Stimulated activated CD4-positive, alpha-beta T cell treated with anti-CD3 and anti-CD28 coated beads, Interleukin-2, amount 100 ng/mL, for 24 hours (primary cell): Measurements from ENCODE around the gene P2RX7.
"Not testable (repeated sequence)": the region's sequence is repeated elsewhere in the genome, so short reads cannot be mapped to it uniquely, and the experiment has no call there.

Experiments
- DNase-seq, 2 donors: peaks; one replicate each; pipeline ENCODE4 v3.0.0-alpha.2; 2020

The P2RX7 gene

DNA sequence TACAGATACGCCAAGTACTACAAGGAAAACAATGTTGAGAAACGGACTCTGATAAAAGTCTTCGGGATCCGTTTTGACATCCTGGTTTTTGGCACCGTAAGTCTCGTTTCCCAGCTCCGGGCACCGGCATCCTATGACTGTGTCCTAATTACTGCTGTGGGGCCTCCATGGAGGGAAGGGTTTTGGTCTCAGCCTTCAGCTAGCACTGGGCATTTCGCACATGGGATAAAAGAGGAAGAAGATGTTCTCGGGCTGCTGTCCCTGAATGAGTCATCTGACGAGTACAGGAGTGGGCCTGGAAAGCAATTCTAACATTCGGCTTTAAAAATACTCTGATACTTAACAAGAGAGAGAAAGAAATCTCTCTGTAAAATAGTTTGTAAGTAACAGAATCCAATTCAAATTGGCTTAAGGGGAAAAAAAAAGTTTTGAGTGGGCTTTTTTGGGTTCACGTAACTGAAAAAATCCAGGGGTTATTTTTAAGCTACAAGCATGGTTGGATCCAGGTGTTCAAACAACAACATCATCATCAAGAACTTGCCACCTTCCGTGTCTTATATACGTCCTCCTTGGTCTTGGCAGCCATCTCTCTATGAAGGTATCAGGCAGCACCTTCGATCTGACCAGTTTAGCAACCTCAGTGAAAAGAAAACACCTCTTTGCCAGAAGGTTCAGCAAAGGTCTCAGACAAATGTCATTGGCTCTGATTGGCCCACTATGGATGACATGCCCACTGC is 42.9 kb downstream of the P2RX7 start:
- no peak for DNase-seq

DNA sequence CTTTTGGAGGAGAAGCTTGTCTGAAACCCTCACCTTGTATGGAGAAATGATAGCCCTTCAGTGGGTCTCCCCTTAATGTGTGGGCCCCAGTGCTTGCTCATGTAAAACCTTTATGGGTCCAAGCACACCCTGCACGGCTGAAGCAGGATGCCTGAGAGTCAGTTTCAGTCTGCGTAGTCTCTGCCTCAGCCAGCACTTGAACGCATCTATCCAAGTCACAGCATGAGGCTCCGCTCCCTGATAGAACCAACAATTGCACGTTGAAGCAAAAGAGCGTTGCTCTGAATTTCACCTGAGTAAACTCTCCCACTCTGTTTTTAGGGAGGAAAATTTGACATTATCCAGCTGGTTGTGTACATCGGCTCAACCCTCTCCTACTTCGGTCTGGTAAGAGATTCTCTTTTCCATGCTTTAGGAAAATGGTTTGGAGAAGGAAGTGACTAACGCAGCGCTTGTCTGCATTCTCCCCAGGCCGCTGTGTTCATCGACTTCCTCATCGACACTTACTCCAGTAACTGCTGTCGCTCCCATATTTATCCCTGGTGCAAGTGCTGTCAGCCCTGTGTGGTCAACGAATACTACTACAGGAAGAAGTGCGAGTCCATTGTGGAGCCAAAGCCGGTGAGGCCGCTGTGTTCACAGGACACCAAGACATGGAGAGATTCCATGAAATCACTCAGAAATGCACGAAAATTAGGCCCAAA is 44.3 kb downstream of the P2RX7 start:
- no peak for DNase-seq

DNA sequence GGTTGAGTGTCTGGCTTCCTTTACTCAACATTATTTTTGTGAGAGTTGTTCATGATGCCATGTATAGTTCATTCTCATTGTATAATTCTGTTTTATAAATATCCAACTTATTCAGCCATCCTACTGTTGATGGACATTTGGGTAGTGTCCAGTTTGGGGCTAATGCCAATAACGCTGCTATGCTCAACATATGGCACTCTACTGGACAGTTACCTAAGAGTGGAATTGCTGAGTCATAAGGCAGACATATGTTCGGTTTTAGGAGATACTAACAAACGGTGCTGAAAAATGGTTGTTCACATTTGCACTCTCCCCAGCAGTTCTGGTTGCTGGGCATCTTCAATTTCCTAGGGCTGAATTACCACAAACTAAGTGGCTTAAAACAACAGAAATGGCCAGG is 48.5 kb downstream of the P2RX7 start:
- no peak for DNase-seq

DNA sequence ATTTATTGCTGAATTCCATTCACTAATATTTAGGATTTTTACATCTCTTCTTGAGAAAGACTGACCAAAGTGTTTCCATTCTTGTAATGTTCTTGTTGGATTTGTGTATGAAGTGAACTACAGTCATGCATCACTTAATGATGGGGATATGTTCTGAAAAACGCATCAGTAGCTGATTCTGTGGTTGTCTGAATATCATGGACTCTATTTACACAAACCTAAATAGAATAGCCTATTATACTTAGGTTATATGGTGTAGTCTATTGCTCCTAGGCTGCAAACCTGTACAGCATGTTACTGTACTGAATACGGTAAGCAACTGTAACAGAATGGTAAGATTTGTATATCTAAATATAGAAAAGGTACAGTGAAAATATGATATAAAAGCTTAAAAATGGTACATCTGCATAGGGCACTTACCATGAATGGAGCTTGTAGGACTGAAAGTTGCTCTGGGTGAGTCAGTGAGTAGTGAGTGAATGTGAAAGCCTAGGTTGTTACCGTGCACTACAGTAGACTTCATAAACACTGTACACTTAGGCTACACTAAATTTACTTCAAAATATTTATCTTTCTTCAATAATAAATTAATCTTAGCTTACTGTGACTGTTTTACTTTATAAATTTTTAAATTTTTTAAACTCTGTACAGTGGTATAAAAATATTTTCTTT is 49.7 kb downstream of the P2RX7 start:
- DNase-seq, result no peak

DNA sequence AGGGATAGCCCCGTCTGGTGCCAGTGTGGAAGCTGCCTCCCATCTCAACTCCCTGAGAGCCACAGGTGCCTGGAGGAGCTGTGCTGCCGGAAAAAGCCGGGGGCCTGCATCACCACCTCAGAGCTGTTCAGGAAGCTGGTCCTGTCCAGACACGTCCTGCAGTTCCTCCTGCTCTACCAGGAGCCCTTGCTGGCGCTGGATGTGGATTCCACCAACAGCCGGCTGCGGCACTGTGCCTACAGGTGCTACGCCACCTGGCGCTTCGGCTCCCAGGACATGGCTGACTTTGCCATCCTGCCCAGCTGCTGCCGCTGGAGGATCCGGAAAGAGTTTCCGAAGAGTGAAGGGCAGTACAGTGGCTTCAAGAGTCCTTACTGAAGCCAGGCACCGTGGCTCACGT is 51.7 kb downstream of the P2RX7 start:
- DNase-seq, result no peak

DNA sequence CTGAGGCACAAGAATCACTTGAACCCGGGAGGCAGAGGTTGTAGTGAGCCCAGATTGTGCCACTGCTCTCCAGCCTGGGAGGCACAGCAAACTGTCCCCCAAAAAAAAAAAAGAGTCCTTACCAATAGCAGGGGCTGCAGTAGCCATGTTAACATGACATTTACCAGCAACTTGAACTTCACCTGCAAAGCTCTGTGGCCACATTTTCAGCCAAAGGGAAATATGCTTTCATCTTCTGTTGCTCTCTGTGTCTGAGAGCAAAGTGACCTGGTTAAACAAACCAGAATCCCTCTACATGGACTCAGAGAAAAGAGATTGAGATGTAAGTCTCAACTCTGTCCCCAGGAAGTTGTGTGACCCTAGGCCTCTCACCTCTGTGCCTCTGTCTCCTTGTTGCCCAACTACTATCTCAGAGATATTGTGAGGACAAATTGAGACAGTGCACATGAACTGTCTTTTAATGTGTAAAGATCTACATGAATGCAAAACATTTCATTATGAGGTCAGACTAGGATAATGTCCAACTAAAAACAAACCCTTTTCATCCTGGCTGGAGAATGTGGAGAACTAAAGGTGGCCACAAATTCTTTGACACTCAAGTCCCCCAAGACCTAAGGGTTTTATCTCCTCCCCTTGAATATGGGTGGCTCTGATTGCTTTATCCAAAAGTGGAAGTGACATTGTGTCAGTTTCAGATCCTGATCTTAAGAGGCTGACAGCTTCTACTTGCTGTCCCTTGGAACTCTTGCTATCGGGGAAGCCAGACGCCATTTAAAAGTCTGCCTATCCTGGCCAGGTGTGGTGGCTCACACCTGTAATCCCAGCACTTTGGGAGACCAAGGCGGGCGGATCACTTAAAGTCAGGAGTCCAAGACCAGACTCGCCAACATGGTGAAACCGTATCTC is 52.6 kb downstream of the P2RX7 start:
- no peak for DNase-seq

DNA sequence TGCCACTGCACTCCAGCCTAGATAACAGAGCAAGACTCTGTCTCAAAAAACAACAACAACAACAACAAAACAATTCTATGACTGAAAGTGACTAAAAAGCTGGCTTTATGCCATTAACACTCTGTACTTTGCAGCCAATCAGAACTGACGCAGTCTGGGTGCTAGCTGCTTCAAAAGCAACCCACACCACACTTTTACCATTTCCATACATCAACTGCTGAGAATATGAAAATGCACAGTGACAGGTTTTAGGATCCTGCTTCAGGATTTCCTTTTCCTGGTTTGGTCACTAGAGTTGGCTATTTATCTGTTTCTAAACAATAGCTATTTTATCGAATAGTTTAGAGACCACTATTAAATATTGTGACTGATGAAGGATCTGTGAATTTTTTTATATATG is 54.1 kb downstream of the P2RX7 start:
- DNase-seq, result no peak

DNA sequence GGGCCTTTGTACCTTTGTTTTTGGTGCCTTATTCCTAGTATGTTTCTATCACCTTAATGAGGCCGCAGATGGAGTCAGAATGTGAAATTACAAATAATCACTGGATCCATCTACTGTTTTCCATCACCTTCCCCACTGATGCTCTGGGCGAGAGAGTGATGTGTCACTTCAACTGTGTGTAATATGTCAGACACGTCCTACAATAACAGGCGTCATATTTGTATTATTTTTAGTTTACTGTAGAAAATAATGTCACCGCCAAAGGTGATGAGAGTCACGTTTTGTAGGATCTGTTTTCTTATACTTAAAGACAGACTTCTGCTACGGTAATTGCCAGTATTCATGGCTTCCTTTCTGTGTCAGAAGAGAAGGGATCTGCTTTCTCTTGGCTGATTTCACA is 54.8 kb downstream of the P2RX7 start:
- DNase-seq, result no peak

DNA sequence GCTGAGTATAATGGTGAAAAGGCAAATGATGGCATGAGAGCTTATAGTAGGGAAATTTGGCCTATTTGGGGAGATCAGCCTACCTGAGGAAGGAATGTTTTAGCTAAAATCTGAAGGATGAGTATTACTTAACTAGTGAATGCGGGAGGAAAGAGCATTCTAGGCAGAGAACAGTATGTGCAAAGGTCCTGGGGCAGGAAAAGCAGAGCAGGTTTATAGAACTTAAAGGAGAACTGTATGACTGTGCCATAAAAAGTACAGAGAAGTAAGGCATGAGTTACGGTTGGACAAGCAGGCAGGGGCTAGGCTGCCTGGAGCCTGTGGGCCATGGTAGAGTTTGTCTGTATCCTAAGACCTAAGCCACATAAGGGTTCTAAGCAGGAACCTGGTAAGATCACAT is 55.6 kb downstream of the P2RX7 start:
- DNase-seq, result no peak

DNA sequence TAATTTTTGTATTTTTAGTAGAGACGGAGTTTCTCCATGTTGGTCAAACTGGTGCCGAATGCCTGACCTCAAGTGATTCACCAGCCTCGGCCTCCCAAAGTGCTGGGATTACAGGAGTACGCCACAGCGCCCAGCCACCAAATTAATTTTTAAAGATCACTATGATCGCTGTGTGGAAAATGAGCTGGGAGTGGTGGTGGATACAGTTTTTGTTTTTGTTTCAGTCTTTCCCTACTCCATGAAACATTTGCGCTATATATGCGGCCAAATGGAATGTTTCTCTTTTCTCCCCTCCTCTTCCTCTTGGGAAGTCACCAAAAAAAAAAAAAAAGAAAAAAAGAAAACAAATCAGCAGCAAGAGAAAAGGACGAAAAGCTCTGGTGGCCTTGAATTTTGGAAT is 56.5 kb downstream of the P2RX7 start:
- DNase-seq, result no peak

DNA sequence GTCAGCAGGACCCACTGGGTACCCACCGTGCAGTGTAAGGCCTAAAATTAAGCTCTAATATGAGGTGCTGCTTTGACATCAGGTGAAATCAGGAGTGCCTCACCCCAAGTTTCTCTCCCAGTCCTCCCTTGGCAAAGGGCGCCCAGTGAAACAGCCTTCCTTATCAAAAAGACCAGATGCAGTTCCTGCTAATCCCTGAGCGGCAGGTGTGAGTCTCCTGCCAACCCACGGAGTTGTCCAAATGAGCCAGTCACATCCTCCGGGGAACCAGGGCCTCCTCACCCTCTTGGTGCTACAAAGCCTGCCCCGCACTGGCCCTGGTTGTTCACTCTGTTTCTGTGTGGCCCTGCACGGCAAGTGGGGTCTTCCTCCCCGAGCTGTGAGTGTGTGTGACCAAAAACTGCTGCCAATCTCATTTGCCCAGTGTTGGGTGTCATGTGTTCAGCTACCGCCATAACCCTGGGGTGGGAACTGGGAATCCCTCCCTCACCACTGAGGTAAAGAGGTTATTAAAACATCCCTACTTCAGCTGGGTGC is 57.0 kb downstream of the P2RX7 start:
- no peak for DNase-seq

DNA sequence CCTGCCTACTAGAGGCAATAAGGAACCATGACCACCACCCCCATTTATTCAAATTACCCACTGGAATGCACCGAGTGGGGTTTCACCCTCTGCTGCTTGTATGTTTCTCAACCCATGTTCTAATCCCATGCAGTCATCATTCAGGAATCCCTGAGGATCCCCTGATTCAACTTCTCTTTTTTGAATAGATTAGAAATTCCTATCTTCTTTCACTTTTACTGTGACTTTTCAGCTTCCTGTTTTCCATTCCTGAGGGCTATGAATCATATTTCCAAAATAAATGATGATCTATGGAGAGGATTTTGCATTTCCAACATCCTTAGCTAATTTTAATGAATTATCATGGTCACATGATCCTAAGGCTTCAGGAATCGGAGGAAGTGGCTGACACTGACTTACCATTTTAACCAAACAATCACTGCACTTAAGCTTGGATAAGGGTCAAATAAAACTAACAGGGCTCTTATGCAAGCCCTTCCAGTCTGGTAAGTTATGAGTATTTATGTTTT is 57.9 kb downstream of the P2RX7 start:
- no peak for DNase-seq

DNA sequence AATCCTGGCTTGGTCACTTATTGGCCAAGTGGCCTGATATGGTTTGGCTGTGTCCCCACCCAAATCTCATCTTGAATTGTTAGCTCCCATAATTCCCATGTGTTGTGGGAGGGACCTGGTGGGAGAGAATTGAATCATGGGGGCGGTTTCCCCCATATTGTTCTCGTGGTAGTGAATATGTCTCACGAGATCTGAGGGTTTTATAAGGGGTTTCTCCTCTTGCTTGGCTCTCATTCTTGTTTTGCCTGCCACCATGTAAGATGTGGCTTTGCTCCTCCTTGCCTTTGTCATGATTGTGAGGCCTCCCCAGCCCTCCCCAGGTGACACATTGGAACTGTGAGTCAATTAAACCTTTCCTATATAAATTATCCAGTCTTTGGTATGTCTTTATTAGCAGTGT is 58.5 kb downstream of the P2RX7 start:
- DNase-seq, result no peak

DNA sequence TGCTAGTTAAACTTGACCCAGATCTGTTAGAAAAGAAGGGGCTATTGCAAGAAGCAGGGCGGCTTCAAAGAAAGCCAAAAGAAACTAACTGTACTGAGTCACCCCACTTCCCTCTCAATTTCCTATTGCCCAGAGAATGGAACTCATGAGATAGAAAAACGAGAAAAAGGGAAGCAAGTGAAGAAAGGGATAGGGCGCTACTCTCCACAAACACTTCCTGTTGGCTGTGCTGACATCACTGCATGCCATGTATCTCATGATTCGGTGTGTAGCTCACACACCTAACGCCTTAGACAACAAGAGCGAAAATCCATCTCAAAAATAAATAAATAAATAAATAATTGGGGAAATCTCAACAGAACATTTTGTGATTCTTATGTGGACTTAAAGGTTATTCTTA is 64.2 kb downstream of the P2RX7 start:
- DNase-seq, result no peak

DNA sequence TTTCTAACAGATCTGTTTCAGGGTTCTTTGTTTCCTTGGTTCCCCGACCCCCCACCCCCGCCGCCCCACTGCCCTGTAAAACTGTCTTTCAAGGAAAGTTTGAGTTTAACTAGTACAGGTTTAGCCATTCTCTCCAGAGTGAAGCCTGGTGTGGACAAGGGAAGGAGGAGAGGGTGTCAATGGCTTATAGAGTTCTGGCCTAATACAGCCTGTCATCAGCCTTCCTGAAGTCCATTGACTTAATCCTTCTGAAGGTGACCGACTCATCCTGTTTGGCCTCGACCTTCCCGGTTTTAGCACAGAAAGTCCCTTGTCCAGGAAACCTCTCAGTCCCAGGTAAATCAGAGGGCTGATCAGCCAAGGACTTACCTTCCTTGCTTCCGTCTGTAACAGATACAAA is 66.3 kb downstream of the P2RX7 start:
- DNase-seq, result no peak

DNA sequence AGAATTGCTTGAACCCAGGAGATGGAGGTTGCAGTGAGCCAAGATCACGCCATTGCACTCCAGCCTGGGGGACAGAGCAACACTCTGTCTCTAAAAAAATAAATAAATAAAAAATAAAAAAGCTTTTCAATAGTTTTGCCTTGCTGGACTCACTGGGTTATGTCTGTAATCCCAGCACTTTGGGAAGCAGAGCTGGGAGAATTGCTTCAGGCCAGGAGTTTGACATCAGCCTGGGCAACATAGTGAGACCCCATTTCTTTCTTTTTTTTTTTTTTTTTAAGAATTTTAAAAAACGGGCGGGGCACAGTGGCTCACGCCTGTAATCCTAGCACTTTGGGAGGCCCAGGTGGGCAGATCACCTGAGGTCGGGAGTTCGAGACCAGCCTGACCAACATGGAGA is 68.5 kb downstream of the P2RX7 start:
- DNase-seq, result not testable (repeated sequence)

DNA sequence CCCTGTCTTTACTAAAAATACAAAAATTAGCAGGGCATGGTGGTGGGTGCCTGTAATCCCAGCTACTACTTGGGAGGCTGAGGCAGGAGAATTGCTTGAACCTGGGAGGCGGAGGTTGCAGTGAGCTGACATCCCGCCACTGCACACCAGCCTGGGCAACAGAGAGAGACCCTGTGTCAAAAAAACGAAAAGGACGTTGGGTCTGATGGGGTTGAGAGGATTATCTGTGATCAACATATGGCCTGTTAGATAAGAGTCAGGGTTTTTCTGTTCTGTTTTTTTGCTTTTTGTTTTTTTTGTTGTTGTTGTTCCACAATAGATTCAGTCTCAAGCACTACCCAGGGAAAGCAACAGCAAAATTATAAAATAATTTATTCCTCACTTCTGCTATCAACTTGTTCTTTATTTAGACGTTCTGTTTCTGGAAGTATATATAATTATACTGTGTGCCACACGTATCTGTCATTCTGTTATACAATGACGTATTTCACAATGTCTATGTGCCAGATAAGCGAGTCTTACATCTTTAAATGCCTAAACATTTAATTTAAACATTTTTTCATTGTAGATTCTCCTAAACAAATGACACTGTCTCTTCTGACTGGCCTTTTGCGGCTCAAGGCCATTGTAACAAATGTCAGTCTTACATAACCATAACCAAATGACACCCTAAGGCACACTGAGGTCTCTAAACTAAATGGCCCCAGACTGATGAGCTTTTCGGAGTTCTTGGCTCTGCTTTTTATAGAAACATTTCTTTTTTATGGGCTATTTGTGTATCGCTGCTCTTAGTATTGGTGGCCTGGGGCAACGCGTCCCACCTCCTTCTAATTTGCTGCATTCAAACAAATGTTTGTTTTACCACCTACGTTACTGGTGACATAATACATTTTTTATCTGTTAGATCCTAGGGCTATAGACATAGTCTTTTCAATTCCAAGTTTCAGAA is 70.0 kb downstream of the P2RX7 start:
- no peak for DNase-seq

DNA sequence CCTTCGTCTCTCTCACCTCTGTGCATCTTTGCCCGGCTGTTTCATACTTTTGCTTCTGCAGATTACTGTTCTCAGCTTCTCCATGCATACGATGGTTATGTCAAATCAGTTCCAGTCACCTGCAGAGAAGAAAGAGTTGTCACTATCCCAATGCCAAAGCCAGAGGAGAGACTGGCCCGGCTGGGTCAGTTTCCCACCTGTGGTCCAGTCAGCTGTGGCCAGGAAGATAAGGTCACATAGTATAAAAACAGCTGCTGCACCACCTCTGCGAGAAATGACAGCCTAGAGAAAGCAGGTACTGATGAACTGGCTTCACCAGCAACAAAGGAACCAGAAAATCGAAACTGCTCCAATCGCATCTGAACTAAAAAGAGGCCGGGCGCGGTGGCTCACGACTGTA is 70.8 kb downstream of the P2RX7 start:
- no peak for DNase-seq

DNA sequence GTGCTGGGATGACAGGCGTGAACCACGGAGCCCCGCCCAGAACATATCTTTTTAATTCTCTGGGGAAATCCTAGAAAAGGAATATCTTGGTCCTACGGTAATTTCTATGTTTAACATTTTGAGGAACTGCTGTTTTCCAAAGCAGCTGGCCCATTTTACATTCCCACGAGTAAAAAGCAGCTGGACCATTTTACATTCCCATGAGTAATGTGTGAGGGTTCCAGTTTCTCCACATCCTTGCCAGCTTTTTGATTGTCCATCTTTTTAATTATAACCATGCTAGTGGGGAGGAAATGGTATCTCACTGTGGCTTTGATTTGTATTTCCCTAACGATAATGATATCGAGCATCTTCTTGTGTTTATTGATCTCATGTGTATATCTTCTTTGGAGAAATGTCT is 72.8 kb downstream of the P2RX7 start:
- no peak for DNase-seq

DNA sequence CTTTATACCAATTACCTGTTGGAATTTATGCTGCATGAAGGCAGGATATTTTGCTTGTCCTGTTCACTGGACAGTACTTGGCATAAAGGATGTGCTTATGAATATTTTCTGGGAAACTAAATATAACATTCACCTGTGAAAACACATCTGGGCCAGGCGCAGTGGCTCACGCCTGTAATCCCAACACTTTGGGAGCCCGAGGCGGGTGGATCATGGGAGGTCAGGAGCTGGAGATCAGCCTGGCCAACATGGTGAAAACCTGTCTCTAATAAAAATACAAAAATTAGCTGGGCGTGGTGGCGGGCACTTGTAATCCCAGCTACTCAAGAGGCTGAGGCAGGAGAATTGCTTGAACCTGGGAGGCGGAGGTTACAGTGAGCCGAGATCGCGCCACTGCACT is 75.9 kb downstream of the P2RX7 start:
- DNase-seq, result not testable (repeated sequence)

DNA sequence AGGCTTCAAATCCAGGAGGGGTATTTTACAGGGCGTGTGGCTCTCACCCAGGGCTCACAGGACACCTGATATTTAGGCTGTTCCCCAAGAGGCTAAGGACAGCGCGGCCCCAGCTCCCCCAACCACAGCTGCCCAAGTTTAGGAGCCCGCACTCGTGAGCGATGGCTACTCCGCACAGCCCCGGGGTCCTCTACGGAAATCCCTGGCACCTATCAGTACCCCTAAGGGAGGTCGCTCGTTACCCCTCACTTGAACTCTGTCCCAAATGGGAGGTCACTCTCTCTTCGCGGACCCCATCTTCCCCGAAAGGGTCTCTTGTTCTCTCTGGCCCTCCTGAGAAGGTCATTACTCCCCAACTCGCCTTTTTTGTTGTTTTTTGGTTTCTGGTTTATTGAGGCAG is 76.5 kb downstream of the P2RX7 start:
- no peak for DNase-seq
